ENCODE results near the gene BSN.

GRCh38 chr3:49704629-49705028, 150.4 kb downstream of the BSN start:
- TF ChIP-seq MAX (IDR thresholded peaks at IDR 0.05): no peak
- no peak for TF ChIP-seq RAD21 (IDR thresholded peaks at IDR 0.05; ENCODE audit: low read depth)
- no peak for TF ChIP-seq CEBPB (IDR thresholded peaks at IDR 0.05)
- TF ChIP-seq NFIC (IDR thresholded peaks at IDR 0.05): no peak
- TF ChIP-seq EP300 (IDR thresholded peaks at IDR 0.05; ENCODE audit: borderline replicate concordance): no peak
- no peak for TF ChIP-seq ZBTB7A (IDR thresholded peaks at IDR 0.05; ENCODE audit: low read depth)
- no peak for TF ChIP-seq REST (IDR thresholded peaks at IDR 0.05; ENCODE audit: low read depth)
- no peak for TF ChIP-seq CREB1 (IDR thresholded peaks at IDR 0.05; ENCODE audit: low read depth)
- TF ChIP-seq TAF1 (IDR thresholded peaks at IDR 0.05; ENCODE audit: low read depth): no peak
- no peak for TF ChIP-seq FOXM1 (IDR thresholded peaks at IDR 0.05; ENCODE audit: borderline replicate concordance, low read depth)
